ENCODE data around the gene LHPP.

LHPP gene

GRCh38 chr10:124491105-124491504 is 29.5 kb downstream of the LHPP start:
- DNase-seq (ENCODE audit: low read depth) = no peak
- TF ChIP-seq, protein P1, sequence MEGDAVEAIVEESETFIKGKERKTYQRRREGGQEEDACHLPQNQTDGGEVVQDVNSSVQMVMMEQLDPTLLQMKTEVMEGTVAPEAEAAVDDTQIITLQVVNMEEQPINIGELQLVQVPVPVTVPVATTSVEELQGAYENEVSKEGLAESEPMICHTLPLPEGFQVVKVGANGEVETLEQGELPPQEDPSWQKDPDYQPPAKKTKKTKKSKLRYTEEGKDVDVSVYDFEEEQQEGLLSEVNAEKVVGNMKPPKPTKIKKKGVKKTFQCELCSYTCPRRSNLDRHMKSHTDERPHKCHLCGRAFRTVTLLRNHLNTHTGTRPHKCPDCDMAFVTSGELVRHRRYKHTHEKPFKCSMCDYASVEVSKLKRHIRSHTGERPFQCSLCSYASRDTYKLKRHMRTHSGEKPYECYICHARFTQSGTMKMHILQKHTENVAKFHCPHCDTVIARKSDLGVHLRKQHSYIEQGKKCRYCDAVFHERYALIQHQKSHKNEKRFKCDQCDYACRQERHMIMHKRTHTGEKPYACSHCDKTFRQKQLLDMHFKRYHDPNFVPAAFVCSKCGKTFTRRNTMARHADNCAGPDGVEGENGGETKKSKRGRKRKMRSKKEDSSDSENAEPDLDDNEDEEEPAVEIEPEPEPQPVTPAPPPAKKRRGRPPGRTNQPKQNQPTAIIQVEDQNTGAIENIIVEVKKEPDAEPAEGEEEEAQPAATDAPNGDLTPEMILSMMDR (conservative IDR thresholded peaks at IDR 0.05; ENCODE audit: low read depth, low read length) = no peak

GRCh38 chr10:124492266-124492665 is 30.6 kb downstream of the LHPP start:
- no peak for DNase-seq (ENCODE audit: low read depth)
- H3K4me3 ChIP-seq (ENCODE audit: low read depth, low read length) = no peak overlapping the region
- TF ChIP-seq, protein P1 (conservative IDR thresholded peaks at IDR 0.05; ENCODE audit: low read depth, low read length) = no peak

More at GRCh38 chr10:124491105-124491504, 29.5 kb downstream of the LHPP start:
- no peak overlapping the region for H3K4me3 ChIP-seq (ENCODE audit: low read depth, low read length)

DNA sequence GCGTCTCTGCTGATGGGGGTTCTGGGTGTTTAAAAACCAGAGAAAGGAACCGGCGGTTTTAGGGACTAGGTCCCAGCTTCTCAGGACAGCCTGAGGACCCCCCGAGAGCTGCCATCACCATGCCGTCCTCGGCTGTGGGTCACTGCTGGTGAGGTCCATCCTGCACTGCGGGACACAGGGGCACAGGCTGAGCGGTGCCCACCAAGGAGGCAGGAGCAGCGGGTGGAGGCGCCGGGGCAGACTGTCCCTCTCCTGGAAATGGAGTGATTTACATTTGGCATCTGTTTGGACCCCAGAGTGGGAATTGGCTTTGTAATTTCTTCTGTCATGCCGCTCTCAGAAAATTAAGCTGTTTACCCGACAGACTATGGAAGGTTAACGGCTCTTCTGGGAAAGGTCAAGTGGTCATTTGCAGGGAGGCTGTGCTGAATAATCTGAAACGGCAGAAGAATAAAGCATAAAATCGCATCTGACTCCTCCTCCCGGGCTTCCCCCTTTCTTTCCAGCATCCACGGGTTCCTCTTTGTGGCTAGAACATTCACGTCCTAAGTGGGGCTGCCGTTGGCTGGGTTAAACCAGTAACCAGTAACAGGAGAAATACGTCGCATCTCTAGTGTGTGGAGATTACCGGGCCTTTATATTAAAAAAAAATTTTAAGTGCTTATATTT is 31.7 kb downstream of the LHPP start:
- no peak for DNase-seq (ENCODE audit: low read depth)
- TF ChIP-seq, protein P1 (conservative IDR thresholded peaks at IDR 0.05; ENCODE audit: low read depth, low read length) = no peak
- H3K4me3 ChIP-seq (ENCODE audit: low read depth, low read length) = no peak overlapping the region

GRCh38 chr10:124494046-124494807 is 32.6 kb downstream of the LHPP start:
- H3K4me3 ChIP-seq (ENCODE audit: low read depth, low read length) = peak overlapping the region; percentile 28
- peak; percentile 48 for DNase-seq (ENCODE audit: low read depth)
- TF ChIP-seq, protein P1 (conservative IDR thresholded peaks at IDR 0.05; ENCODE audit: low read depth, low read length) = no peak

GRCh38 chr10:124495162-124495561 is 33.5 kb downstream of the LHPP start:
- TF ChIP-seq, protein P1 (conservative IDR thresholded peaks at IDR 0.05; ENCODE audit: low read depth, low read length) = no peak
- DNase-seq (ENCODE audit: low read depth) = no peak
- H3K4me3 ChIP-seq (ENCODE audit: low read depth, low read length) = no peak overlapping the region

- no peak for DNase-seq (ENCODE audit: low read depth)
- no peak overlapping the region for H3K4me3 ChIP-seq (ENCODE audit: low read depth, low read length)
- TF ChIP-seq, protein P1 (conservative IDR thresholded peaks at IDR 0.05; ENCODE audit: low read depth, low read length) = no peak
These were observed 34.1 kb downstream of the LHPP start for GRCh38 chr10:124495725-124496124.
